SK-N-DZ (cell line): ENCODE measurements around the gene SORCS2.
"Not testable (repeated sequence)": the region's sequence is repeated elsewhere in the genome, so short reads cannot be mapped to it uniquely, and the experiment has no call there.

ENCODE experiments used
- DNase-seq: peaks from one replicate; pipeline ENCODE4 v3.0.0-alpha.2; 2015; ENCODE audit warnings: low spot score

SORCS2 gene

DNA sequence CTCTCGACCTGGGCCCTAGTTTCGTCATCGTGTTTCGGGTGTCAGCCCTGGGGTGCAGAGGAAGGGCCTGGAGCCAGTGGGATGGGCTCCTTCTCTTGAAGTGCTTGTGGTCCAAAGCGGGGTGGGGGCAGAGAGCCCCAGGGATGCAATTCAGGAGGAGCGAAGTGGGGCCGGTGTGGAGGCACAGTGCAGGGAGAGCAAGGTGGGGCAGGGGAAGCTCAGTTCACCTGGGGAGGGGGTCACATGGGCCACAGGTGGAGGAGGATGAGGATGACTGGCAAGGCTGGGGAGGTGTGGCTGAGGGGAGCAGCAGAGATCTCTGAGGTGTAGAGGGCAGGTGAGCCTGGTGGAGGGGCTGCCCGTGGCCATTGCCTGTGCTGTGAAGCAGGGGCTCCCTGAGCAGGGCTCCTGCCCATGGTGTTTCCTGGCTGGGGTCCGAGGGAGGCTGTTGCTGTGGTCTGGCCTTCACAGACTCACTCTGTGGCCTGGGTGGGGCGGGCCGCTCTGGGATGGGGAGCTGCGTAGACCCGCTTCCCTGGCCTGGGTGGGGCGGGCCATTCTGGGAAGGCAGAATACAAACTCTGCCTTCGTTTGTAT is 6.9 kb downstream of the SORCS2 start:
- DNase-seq: no peak

DNA sequence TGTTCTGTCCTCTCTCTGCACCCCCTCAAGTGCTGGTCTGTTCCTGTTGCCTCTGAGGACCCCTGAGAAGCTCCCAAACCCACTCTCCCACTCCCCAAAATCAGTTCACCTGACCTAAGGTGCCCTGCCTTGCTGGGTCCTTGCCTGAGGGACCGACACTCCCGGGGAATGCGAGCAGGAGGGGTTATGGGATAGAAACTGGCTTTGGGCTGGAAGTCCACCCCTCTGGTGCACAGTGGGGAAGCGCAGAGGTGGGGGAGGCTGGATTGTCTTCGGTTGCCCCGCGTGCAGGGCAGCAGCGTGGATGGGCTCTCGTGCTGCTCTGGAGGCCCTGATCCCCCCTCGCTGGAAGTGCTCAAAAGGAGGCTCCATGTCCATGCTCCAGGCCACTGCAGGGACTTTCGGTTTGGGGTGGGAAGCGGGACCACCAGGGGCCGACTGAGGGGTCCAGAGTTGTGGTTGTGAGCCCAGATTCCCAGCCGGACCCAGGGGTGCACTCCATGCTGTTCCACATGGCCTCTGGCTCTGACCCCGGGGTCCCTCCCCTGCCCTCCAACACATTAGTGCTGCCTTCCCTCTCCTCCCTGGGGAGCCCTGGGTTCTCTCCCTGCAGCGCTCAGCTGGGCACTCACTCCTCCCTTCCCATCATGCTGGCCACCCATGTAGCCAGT is 7.6 kb downstream of the SORCS2 start:
- no peak for DNase-seq

DNA sequence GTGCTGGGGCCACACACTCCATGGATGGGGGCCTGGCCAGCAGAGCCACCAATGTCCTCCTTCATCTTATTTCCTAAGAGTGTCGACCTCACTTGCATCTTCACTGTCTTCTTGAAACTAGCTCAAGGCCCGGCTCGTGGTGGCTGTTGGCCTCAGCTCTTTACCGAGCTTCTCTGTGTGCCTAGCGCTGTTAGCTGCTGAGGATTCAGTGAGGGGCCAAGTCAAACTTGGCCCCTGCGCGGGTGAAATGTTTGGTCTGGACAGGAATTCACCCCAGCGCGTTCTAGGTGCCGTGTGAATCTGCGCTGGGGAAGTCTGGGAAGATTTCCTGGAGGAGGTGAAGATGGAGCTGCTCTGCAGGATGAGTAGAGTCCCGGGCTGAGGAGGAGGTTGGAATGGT is 8.5 kb downstream of the SORCS2 start:
- no peak for DNase-seq

DNA sequence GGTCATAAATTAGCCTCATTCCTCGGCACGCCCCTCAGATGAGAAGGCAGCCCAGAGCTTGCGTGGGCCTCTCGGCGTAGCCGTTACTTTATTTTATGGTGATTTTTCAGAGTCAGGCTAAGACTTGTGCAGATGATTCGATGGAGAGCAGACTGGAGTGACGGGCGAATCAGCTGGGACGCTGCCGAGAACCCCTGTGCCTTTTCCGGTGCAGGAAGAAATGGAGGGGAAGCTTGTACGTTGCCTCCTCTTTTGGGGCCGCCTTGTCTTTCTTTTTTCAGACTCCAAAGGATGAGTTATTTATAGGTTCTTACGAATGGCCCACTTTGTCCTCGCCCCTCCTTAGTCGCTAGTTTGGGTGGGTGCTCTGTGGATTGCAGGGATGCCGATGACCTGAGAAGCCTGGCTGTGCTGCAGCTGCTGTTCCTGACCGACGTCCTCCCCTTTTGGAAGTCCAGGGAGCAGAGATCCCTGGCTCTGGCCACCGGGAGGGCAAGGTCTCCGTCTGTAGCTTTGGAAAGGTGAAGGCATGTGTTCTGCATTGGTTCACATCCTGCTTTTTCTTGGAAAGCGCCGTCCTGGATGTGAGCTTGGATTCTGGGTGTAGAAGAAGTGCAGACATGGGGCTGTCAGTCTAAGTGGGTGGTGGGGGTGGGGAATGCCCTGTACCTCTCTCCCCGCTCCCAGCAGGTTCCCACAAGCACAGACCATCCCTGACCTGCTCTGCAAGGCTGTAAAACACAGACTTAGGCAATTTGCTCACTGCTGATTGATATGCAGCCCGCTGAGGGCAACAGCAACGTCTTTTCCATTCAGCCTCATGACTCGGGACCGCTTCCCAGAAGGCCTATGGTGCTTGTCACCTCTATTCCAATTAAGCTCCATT is 9.3 kb downstream of the SORCS2 start:
- DNase-seq: no peak

DNA sequence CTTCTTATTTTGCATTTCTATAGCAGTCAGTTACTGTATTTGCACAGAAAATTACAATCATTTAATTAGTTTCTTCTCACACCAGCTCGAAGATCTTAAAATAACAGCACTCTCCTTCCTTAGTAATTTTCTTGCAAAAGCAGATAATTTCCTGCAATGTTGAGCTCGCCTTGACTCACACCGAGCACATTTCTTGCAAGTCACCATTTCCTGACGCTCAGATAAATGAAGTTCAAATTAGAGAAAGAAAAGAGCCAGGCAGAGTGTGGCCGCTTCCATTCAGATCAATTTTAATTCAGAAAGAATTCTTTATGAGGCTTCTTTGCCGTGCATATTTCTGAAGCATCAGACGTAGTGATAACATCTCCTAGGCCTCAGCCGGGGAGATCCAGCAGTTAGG is 10.1 kb downstream of the SORCS2 start:
- no peak for DNase-seq

DNA sequence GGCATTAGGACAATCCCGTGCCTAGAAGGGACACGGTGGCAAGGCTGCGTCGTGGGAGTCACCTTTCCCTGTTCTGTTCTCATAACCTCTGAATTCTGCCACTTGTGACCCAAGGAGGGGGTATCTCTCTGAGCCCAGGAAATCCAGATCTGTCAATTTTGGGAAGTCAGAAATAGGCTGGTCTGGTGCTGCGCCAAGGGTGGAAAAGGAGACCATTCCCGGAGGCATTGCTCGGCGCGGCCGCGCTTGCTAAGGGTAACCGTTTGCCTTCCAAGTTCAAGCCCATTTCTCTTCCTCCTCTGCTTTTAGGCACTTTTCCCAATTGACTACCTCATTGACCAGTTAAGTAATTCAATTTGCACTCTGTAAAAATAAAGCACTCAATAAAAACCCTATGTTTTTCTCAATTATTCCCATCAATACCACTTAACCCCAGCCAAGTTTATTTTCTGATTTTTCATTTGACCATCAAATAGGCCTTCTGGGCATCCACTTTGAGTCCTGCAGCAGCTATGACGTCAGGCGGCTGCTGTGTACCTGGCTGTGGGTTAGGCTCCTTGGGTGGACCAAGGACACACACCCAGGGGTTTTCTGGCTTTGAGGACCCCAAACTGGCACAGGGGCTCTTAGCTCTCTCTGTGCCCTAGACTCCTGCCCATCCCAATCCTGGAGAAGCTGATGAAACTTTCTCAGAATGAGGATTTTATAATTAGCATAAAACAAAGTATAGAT is 12.5 kb downstream of the SORCS2 start:
- no peak for DNase-seq

DNA sequence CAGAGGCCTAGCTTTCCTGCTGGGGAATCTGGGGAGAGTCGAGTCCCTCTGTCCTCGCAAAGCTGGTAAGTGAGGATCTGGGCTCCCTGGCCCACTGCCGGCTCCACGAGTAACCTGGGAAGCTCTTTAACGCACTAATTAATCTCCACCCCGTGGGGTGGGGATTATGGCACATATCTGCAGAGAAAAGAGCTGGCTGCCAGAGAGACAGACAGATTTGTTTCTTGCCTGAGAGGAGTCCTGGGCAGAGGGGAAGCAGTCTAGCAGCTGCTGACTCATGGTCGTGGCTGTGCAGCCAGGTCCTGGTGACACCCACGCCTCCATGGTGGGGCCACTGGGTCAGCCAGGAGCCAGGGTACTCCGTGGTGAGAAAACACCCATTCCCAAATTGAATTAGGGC is 14.0 kb downstream of the SORCS2 start:
- no peak for DNase-seq

DNA sequence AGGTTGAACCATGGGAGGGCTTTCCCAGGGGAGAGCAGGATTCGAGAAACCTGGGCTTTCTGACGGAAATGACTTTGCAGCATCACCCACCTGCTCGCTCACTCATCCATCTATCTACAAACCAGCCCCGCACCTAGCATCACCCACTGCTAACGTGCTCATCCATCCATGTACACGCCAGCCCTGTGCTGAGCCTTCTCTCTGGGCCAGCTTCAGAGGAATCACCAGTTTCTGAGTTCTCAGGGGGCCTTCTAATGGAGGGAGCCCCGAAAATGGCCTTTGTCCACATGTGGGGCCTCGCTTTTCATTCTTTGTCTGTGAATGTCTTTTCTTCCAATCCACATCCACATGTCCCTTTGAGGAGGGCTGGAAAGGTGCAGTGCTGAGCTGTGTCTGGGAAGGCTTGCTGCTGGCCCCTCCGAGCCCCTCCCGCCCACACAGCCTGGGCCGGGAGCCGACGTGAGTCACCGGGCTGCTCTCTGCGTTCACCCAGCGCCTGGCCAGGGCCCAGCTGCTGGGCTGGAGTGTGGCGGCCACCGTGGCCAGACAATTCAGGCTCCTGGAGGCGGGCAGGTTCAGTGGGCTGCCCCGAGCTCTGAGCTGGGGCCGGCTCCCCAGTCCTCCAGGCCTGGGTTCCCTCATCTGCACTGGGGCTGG is 14.7 kb downstream of the SORCS2 start:
- no peak for DNase-seq

DNA sequence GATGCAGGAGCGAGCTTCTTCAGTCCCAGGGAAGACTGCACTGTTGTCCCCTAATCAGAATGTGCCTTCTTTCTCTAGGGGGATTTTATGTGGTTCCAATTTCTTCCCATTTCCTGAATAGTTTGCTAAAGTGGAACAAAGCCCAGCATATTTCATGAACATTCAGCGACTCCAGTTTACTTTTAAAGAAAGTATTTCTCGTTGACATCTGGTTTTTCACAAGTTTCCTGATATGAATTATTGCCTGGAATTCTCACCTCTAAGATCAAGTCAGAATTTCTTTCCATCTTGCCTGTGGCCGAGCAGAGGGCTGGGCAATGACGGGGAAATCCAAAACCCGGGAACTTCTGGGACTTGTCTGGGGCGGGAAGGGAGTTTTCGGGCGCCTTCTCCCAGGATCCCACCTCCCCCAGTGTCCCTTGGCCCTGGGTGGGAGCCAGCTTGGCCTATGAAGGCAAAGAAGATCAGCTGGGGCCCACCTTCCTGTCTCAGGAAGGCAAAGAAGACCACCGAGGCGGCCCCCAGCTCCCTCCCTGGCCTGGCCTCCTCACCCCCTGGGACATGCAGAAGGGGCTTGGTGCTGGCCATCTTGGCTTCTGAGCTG is 15.4 kb downstream of the SORCS2 start:
- no peak for DNase-seq

DNA sequence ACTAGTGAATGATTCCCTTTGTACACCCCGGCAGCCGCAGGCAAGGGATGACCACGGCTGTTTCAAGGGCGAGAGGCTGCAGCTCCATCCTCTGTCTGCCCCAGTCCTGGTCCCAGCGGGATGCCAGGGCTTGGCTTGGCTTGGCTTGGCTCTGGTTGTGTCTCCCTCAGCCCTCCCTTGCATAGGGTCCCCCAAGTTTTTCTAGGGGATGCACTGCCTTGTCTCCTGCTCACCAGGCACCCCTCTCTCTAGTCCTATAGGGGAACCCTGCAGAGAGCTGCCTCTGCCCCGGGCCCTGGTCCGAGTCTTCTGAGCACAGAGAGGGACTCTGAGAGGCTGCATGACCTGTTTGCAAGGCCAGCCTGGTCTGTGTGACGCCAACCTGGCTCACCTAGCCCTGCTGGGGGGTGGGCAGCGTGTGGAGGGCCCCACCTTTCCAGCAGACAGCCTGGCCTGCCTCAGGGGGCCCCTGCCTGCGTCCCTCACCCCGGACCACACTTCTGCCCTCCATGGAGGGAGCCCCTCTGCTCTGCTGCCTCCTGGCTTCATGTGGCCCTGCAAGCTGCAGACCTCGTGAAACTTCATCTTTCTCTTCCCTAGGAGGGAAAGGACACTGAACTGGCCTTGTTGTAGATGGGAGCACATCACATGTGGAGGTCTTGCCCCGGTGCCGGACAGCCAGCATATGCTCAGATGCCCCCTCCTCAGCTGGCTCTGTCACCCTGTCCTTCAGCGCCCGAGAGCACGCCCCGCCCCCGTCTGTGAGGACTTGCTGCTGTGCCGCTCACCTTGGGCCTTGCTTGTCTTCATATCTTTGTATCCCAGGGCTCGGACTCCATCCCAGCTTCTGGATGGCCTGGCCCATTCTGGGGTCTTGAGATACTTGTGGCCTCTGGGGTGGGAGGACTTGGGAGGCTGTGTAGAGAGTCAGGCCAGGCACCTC is 16.4 kb downstream of the SORCS2 start:
- DNase-seq: no peak

DNA sequence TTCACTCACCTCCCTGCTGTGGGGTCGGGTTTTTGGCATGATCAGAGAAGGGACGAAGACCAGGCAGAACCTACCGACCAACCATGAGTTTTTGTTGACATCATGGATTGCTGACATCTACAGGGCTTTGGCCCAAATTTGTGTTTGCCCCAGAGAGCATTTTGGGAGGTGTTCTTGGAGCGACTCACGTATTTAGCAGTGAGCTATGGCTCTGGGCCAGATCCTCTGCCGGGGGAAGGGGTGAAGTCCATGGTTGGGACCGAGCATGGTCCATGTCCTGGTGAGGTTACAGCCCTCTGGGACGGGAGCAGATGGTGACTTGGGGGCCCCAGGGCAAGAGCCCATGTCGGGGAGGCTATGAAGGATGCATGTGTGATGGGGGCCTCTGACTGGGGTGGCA is 17.4 kb downstream of the SORCS2 start:
- DNase-seq: no peak

DNA sequence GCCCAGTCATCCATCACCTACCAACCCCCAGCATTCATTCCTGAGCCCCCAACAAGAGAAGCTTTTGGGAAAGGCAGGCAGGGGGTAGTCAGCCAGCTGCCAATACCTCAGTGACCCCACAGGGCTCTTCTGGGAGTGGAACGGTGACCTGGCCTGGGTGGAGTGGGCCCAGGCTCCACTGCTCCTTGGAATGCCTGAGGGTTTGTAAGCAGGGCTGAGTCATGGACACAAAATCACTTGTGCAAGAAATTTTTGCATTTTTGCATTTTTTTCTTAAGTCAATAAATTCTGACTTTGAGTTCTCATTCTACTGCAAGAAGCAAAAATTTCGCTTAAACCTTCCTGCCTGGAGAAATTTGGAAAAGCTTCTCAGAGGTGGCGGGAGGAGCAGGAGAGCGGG is 18.5 kb downstream of the SORCS2 start:
- no peak for DNase-seq

DNA sequence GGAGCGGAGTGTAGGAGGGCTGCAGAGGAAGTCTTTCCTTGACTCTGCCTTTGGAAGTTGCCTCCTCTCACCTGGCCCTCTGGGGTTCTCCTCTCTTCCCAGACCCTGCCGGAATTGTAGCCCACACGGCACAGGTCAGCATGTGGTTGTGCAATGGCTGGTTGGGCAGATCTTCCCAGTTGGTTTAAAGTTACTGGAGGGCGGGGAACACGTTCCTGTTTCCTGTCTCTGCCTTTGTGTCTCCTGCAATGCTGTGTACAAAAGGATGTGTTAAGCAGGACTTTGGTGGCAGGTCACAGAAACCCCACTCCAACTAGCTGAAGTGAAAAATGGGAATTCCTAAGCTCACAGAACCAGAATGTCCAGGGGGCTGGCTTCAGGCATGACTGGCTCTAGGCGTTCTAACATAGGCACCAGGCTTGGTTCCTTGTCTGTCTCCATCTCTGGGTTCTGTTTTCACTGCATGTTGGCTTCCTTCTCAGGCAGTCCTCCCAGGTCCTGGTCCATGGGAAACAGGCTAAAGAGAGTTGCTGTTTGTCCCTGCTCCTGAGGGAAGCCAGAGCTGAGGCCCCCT is 19.9 kb downstream of the SORCS2 start:
- no peak for DNase-seq

DNA sequence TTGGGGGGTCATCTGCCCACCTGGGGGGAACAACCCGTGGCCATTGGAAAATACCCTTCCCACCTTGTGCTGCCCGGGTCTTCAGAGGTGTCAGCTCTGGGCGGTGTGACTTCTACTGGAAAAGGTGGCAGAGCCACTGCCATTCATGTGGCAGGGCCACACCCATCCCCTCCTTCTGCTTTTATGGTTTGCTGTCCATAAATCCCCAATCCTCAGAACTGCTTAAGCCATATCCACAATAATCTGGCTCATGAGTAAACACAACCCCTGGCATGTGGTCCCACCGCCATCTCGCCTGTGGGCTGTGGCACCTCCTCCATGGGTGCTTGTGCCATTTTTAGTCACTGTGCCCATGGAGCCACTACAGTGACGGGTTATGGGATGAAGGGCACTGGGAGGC is 20.6 kb downstream of the SORCS2 start:
- DNase-seq: no peak

DNA sequence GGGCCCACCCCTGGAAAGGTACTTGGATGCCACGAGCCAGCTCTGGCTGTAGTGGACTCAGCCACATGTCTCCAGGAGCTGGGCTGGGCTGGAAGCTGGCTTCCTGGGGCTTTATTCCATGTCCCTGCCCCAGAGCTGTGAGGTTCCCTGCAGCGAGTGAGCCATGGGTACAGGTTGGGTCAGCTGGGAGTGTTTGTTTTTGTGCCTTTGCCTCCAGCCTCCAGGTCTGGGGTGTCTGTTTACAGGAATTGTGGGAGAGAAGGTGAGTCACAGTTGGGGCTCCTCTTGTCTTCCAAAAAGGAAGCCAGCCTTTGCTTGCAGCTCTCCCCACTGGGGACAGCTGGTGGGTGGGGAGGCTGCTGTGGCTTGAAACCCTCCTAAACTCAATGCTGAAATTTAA is 21.5 kb downstream of the SORCS2 start:
- DNase-seq: no peak

DNA sequence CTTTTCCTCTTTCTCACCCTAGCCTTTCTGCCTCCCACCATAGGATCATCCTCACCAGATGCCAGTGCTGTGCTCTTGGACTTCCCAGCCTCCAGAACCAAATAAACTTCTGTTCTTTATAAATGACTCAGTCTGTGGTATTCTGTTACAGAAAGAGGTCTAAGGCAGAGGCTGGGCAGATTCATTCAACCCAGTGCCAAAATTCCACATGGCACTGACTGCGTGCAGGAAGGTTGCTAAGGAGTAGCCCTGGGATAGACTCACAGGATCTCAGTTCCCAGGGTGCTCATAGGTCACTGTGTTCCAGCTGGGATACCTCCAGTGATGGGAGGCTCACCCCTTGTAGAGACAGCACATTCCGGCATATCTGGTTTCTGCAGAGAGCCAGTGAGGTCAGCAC is 22.0 kb downstream of the SORCS2 start:
- no peak for DNase-seq

DNA sequence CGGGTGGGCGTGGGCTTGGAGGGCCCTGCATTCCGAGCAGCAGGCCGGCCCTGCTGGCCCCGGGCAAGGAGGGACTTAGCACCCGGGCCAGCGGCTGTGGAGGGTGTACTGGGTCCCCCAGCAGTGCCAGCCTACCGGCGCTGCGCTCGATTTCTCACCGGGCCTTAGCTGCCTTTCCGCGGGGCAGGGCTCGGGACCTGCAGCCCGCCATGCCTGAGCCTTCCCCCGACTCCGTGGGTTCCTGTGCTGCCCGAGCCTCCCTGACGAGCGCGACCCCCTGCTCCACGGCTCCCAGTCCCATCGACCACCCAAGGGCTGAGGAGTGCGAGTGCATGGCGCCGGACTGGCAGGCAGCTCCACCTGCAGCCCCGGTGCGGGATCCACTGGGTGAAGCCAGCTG is 22.8 kb downstream of the SORCS2 start:
- DNase-seq: not testable (repeated sequence)

DNA sequence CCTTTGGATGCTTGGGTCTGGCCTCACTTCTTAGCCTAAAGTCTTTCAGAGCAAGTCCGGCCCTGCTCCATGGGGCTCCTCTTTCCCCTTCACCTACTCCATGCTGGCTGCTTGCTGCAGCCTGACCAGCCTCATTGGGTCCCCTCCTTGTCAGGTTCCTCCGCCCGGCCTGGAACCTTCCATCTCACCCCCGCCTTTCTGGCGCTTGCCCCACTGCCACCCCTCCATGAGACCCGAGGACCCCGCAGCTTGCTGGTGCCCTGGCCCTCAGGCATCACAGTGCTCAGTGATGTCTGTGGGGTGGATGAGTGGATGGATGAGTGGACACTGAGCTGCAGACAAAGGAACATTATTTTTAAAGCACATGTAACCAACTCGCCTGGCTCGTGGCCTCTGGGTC is 24.7 kb downstream of the SORCS2 start:
- no peak for DNase-seq

DNA sequence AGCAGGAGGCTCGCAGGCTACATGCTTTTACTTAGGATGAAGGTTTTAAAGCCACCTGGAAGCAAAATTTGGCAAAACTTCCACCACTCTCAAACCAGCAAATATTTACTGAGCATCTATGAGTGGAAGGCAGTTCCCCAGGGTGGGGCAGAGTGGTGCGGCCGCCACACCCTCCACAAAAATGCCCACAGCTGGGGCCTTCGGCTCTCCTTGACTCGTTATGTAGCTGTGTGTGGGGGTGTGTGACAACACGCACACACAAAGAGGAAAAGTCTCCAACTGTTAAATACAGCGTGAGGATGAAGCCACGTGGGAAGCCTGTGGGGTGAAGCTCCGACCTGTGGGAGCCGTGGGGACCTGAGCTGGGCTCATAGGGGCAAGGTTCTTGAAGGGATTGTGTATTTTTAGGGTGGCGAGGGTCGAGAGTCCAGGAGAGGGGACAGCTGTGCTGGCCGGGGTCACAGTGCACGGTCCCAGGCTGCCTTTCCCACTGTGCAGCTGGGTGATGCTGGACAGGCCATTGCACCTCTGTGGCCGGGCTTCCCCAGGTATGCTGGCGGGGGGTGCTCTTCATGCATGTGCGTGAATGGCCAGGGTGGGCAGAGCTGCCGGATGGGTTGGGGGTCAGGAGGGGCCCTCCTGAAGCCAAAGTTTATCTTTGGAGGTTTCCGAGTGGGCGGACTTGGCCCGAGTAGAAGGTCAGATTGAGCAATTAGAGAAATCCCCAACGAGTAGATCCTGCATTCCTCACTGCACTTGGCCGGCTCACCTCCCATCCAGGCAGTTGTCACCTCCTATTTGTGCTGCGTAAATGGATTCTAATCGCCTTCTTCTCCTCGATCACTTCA is 25.4 kb downstream of the SORCS2 start:
- DNase-seq: no peak
